ENCODE data around the gene TAF9B. TPM values are rescaled to one million over a fixed set of nuclear protein-coding genes. Genes with fewer than 3 reads are reported as not detected.

Gene TAF9B
- total RNA-seq (2014; rRNA removed; shearing (Covaris generic)) (9.2 and 12.4 TPM in 2 replicates), polyA plus RNA-seq (2016; fragmentation: Nextera tagmentation; extraction: Ambion mirVana) (11.3 and 12.2 TPM in 2 replicates)

GRCh38 chrX:78139160-78140123 is at the start of gene TAF9B:
TAF9B (minus strand) TSS chrX:78139650; CDS start chrX:78139611, 39 bp downstream.
- H3K4me1 ChIP-seq (ENCODE audit: insufficient read depth): no peaks in the 10 kb centered on the region
- H3K4me2 ChIP-seq (ENCODE audit: unreplicated experiment): peak within 1 kb of the TSS; percentile 80
- H4K20me1 ChIP-seq (ENCODE audit: insufficient read depth): no peaks in the 10 kb centered on the region
- H3K9me3 ChIP-seq (ENCODE audit: low read depth): no peaks in the 10 kb centered on the region
- H3K79me2 ChIP-seq (ENCODE audit: insufficient read depth): no peaks in the 10 kb centered on the region
- H3K36me3 ChIP-seq (ENCODE audit: low read depth): no peaks in the 10 kb centered on the region
- no peaks in the 10 kb centered on the region for H3K27me3 ChIP-seq (replicated peaks; ENCODE audit: insufficient read depth)
- DNase-seq: peak; percentile 90
- H3K27ac ChIP-seq: peak within 1 kb of the TSS; percentile 67
- in situ Hi-C loops (cut with MboI): no loop called here
- H3K9me2 ChIP-seq (ENCODE audit: insufficient read depth): no peaks in the 10 kb centered on the region
- H2AFZ ChIP-seq: peak within 1 kb of the TSS; percentile 86
- peak within 1 kb of the TSS; percentile 78 for H3K4me3 ChIP-seq
- H3K9ac ChIP-seq: peak within 1 kb of the TSS; percentile 86
- no peak for TF ChIP-seq EZH2 (IDR thresholded peaks at IDR 0.05; ENCODE audit: insufficient read depth, poor library complexity, severe bottlenecking)
- TF ChIP-seq EZH2phosphoT487 (IDR thresholded peaks at IDR 0.05; ENCODE audit: insufficient read depth, low read depth): no peak
- H3F3A ChIP-seq (ENCODE audit: insufficient read depth): peaks cover 19% of the 10 kb centered on the region
- 2 to 3% methylated on average over 16 to 30 of the region's 59 CpGs for WGBS, 2 experiments (ENCODE audit: low coverage in 1 of 2, low lambda C conversion rate in 2 of 2, missing lambda C conversion rate in 2 of 2)

GRCh38 chrX:78182881-78183280 is 43.4 kb upstream of the TAF9B start:
- WGBS, 2 experiments (ENCODE audit: low coverage in 1 of 2, low lambda C conversion rate in 2 of 2, missing lambda C conversion rate in 2 of 2): 63 to 73% methylated on average over 6 to 7 of the region's 7 CpGs
- Histone ChIP-seq H3K9ac (no peak overlapping the region), H3K4me3 (no peak overlapping the region), H2AFZ (no peak overlapping the region), H4K20me1 (ENCODE audit: insufficient read depth) (no peaks in the 10 kb centered on the region), H3K79me2 (ENCODE audit: insufficient read depth) (no peaks in the 10 kb centered on the region), H3K9me2 (ENCODE audit: insufficient read depth) (no peaks in the 10 kb centered on the region), H3K27ac (no peak overlapping the region), H3K4me2 (ENCODE audit: unreplicated experiment) (no peak overlapping the region), H3K4me1 (ENCODE audit: insufficient read depth) (no peaks in the 10 kb centered on the region), H3F3A (ENCODE audit: insufficient read depth) (no peaks in the 10 kb centered on the region), H3K36me3 (ENCODE audit: low read depth) (no peaks in the 10 kb centered on the region), H3K27me3 (replicated peaks; ENCODE audit: insufficient read depth) (no peaks in the 10 kb centered on the region), H3K9me3 (ENCODE audit: low read depth) (no peaks in the 10 kb centered on the region)
- TF ChIP-seq EZH2phosphoT487 (IDR thresholded peaks at IDR 0.05; ENCODE audit: insufficient read depth, low read depth): no peak
- TF ChIP-seq EZH2 (IDR thresholded peaks at IDR 0.05; ENCODE audit: insufficient read depth, poor library complexity, severe bottlenecking): no peak
- in situ Hi-C loops (cut with MboI): no loop called here
- DNase-seq: no peak

GRCh38 chrX:78181307-78181706 is 41.9 kb upstream of the TAF9B start:
- DNase-seq: no peak
- H3K79me2 ChIP-seq (ENCODE audit: insufficient read depth): no peaks in the 10 kb centered on the region
- in situ Hi-C loops (cut with MboI): no loop called here
- H3K4me3 ChIP-seq: no peak overlapping the region
- H3K27me3 ChIP-seq (replicated peaks; ENCODE audit: insufficient read depth): no peaks in the 10 kb centered on the region
- H3K9ac ChIP-seq: no peak overlapping the region
- no peak overlapping the region for H3K27ac ChIP-seq
- no peaks in the 10 kb centered on the region for H3K9me3 ChIP-seq (ENCODE audit: low read depth)
- no peak overlapping the region for H2AFZ ChIP-seq
- no peaks in the 10 kb centered on the region for H3K9me2 ChIP-seq (ENCODE audit: insufficient read depth)
- no peak for TF ChIP-seq EZH2phosphoT487 (IDR thresholded peaks at IDR 0.05; ENCODE audit: insufficient read depth, low read depth)
- TF ChIP-seq EZH2 (IDR thresholded peaks at IDR 0.05; ENCODE audit: insufficient read depth, poor library complexity, severe bottlenecking): no peak
- no peak overlapping the region for H3K4me2 ChIP-seq (ENCODE audit: unreplicated experiment)
- H3F3A ChIP-seq (ENCODE audit: insufficient read depth): no peaks in the 10 kb centered on the region
- H4K20me1 ChIP-seq (ENCODE audit: insufficient read depth): no peaks in the 10 kb centered on the region
- no peaks in the 10 kb centered on the region for H3K4me1 ChIP-seq (ENCODE audit: insufficient read depth)
- H3K36me3 ChIP-seq (ENCODE audit: low read depth): no peaks in the 10 kb centered on the region

GRCh38 chrX:78168065-78168464 is 28.6 kb upstream of the TAF9B start:
- H3K36me3 ChIP-seq (ENCODE audit: low read depth): no peaks in the 10 kb centered on the region
- H3K79me2 ChIP-seq (ENCODE audit: insufficient read depth): no peaks in the 10 kb centered on the region
- no peaks in the 10 kb centered on the region for H4K20me1 ChIP-seq (ENCODE audit: insufficient read depth)
- H3K9me3 ChIP-seq (ENCODE audit: low read depth): no peaks in the 10 kb centered on the region
- TF ChIP-seq EZH2phosphoT487 (IDR thresholded peaks at IDR 0.05; ENCODE audit: insufficient read depth, low read depth) (no peak), EZH2 (IDR thresholded peaks at IDR 0.05; ENCODE audit: insufficient read depth, poor library complexity, severe bottlenecking) (no peak)
- peak; percentile 9 for DNase-seq
- no peaks in the 10 kb centered on the region for H3K4me1 ChIP-seq (ENCODE audit: insufficient read depth)
- no peak overlapping the region for H2AFZ ChIP-seq
- no peaks in the 10 kb centered on the region for H3K9me2 ChIP-seq (ENCODE audit: insufficient read depth)
- in situ Hi-C loops (cut with MboI): no loop called here
- H3K27ac ChIP-seq: no peak overlapping the region
- no peaks in the 10 kb centered on the region for H3K27me3 ChIP-seq (replicated peaks; ENCODE audit: insufficient read depth)
- no peak overlapping the region for H3K9ac ChIP-seq
- no peak overlapping the region for H3K4me3 ChIP-seq
- no peaks in the 10 kb centered on the region for H3F3A ChIP-seq (ENCODE audit: insufficient read depth)
- H3K4me2 ChIP-seq (ENCODE audit: unreplicated experiment): no peak overlapping the region
